HEK293 (cell line): ENCODE measurements around the gene STK11.
A peak's percentile ranks its signal among the peaks of the same experiment; 100 is the strongest.

Experiments used
- BCL11B ChIP-seq: fragments of 450-650 bp; formaldehyde crosslinking; IDR thresholded peaks from 2 replicates; pipeline ENCODE4 v1.5.1; 2016; ENCODE audit warnings: low read depth, missing biosample characterization, missing genetic modification characterization
- GLI2 ChIP-seq: fragments of 450-650 bp; formaldehyde crosslinking; IDR thresholded peaks from 2 replicates; pipeline ENCODE4; 2017; ENCODE audit warnings: missing biosample characterization, missing genetic modification characterization, low read depth, borderline replicate concordance
- GLIS1 ChIP-seq: fragments of 450-650 bp; formaldehyde crosslinking; IDR thresholded peaks from 2 replicates; pipeline ENCODE4 v1.5.1; 2016; ENCODE audit warnings: missing biosample characterization, missing genetic modification characterization
- GLIS2 ChIP-seq: fragments of 450-650 bp; formaldehyde crosslinking; IDR thresholded peaks from 2 replicates; pipeline ENCODE4 v1.5.1; 2016; ENCODE audit warnings: missing biosample characterization, missing genetic modification characterization
- KLF8 ChIP-seq: fragments of 450-650 bp; formaldehyde crosslinking; IDR thresholded peaks from 2 replicates; pipeline ENCODE4 v1.5.1; 2016; ENCODE audit warnings: missing biosample characterization, missing genetic modification characterization
- MEIS1 ChIP-seq: sonication (generic); formaldehyde crosslinking; IDR thresholded peaks from 2 replicates; pipeline ENCODE4 v1.8.1; 2022; ENCODE audit warnings: missing genetic modification reagents, mild to moderate bottlenecking, borderline replicate concordance
- OVOL3 ChIP-seq: fragments of 450-650 bp; formaldehyde crosslinking; IDR thresholded peaks from 2 replicates; pipeline ENCODE4 v1.5.1; 2016; ENCODE audit warnings: missing biosample characterization, missing genetic modification characterization
- ZBTB20 ChIP-seq: fragments of 450-650 bp; formaldehyde crosslinking; IDR thresholded peaks from 2 replicates; pipeline ENCODE4 v1.5.1; 2016; ENCODE audit warnings: missing biosample characterization, missing genetic modification characterization
- ZNF211 ChIP-seq: fragments of 450-650 bp; formaldehyde crosslinking; IDR thresholded peaks from 2 replicates; pipeline ENCODE4 v1.5.1; 2016; ENCODE audit warnings: low read depth, missing biosample characterization, missing genetic modification characterization
- ZNF221 ChIP-seq: fragments of 450-650 bp; formaldehyde crosslinking; IDR thresholded peaks from 2 replicates; pipeline ENCODE4 v1.5.1; 2017; ENCODE audit warnings: missing biosample characterization, missing genetic modification characterization, borderline replicate concordance
- ZNF416 ChIP-seq: fragments of 450-650 bp; formaldehyde crosslinking; IDR thresholded peaks from 2 replicates; pipeline ENCODE4 v1.5.1; 2016; ENCODE audit warnings: missing biosample characterization, missing genetic modification characterization
- ZNF514 ChIP-seq: fragments of 450-650 bp; formaldehyde crosslinking; IDR thresholded peaks from 2 replicates; pipeline ENCODE4 v1.5.1; 2016; ENCODE audit warnings: missing biosample characterization, missing genetic modification characterization
- ZNF596 ChIP-seq: fragments of 450-650 bp; IDR thresholded peaks from 2 replicates; pipeline ENCODE4 v1.5.0; 2018; ENCODE audit warnings: missing biosample characterization, mild to moderate bottlenecking, missing genetic modification characterization, moderate library complexity
- ZNF843 ChIP-seq: fragments of 450-650 bp; formaldehyde crosslinking; IDR thresholded peaks from 2 replicates; pipeline ENCODE4 v1.5.1; 2016; ENCODE audit warnings: missing biosample characterization, missing genetic modification characterization
- ZXDB ChIP-seq: fragments of 450-650 bp; formaldehyde crosslinking; IDR thresholded peaks from 2 replicates; pipeline ENCODE4 v1.5.1; 2016; ENCODE audit warnings: missing biosample characterization, missing genetic modification characterization
- TF ChIP-seq, protein P1 (sequence below): fragments of 450-650 bp; formaldehyde crosslinking; IDR thresholded peaks from 2 replicates; pipeline ENCODE4 v1.5.1; 2016; ENCODE audit warnings: missing biosample characterization, missing genetic modification characterization
- TF ChIP-seq, protein P2 (sequence below): fragments of 450-650 bp; formaldehyde crosslinking; IDR thresholded peaks from 2 replicates; pipeline ENCODE4 v1.5.1; 2016; ENCODE audit warnings: missing biosample characterization, missing genetic modification characterization
- TF ChIP-seq, protein P3 (sequence below): fragments of 450-650 bp; formaldehyde crosslinking; IDR thresholded peaks from 2 replicates; pipeline ENCODE4 v1.5.1; 2016; ENCODE audit warnings: missing biosample characterization, missing genetic modification characterization
- TF ChIP-seq, protein P4 (sequence below): fragments of 450-650 bp; formaldehyde crosslinking; IDR thresholded peaks from 2 replicates; pipeline ENCODE4 v1.5.1; 2017; ENCODE audit warnings: missing biosample characterization, missing genetic modification characterization
- TF ChIP-seq, protein P5 (sequence below): fragments of 450-650 bp; formaldehyde crosslinking; IDR thresholded peaks from 2 replicates; pipeline ENCODE4 v1.5.1; 2016; ENCODE audit warnings: missing biosample characterization, missing genetic modification characterization
- TF ChIP-seq, protein P6 (sequence below): fragments of 450-650 bp; formaldehyde crosslinking; IDR thresholded peaks from 2 replicates; pipeline ENCODE4 v1.5.1; 2016; ENCODE audit warnings: missing biosample characterization, missing genetic modification characterization, borderline replicate concordance
- TF ChIP-seq, protein P7 (sequence below): fragments of 450-650 bp; formaldehyde crosslinking; IDR thresholded peaks from 2 replicates; pipeline ENCODE4 v1.5.1; 2016; ENCODE audit warnings: missing biosample characterization, missing genetic modification characterization

Gene STK11

DNA sequence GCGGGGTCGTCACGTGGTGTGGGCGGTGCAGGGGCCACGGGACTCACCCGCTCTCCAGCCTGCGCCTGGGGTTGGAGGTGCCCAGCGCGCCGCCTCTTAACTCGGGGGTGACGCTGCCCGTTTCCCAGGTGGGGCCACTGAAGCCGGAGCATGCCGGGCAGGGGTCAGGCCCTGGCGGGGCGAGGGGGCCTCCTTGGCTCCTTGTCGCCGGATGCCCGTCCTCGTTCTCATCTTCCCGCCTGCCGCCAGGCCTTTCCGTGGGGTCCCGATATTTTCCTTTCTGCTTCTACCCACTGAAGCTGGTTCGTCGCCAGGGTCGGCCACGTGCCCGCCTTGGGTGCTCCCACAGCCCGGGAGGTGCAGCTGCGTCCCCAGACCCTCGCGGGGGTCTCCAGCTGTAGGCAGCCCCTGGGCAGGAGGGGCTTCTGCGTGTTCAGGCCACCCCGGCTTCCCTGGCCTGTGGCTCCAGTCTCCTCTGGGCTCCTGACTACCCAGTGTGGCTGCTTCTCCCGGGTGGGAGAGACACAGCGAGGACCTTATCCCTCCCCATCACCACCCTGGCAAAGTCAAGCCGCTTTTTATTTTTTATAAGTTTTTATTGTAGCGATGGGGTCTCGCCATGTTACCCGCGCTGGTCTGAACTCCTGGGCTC, 70.5 kb downstream of the STK11 start (continued):
- TF ChIP-seq, protein P1, sequence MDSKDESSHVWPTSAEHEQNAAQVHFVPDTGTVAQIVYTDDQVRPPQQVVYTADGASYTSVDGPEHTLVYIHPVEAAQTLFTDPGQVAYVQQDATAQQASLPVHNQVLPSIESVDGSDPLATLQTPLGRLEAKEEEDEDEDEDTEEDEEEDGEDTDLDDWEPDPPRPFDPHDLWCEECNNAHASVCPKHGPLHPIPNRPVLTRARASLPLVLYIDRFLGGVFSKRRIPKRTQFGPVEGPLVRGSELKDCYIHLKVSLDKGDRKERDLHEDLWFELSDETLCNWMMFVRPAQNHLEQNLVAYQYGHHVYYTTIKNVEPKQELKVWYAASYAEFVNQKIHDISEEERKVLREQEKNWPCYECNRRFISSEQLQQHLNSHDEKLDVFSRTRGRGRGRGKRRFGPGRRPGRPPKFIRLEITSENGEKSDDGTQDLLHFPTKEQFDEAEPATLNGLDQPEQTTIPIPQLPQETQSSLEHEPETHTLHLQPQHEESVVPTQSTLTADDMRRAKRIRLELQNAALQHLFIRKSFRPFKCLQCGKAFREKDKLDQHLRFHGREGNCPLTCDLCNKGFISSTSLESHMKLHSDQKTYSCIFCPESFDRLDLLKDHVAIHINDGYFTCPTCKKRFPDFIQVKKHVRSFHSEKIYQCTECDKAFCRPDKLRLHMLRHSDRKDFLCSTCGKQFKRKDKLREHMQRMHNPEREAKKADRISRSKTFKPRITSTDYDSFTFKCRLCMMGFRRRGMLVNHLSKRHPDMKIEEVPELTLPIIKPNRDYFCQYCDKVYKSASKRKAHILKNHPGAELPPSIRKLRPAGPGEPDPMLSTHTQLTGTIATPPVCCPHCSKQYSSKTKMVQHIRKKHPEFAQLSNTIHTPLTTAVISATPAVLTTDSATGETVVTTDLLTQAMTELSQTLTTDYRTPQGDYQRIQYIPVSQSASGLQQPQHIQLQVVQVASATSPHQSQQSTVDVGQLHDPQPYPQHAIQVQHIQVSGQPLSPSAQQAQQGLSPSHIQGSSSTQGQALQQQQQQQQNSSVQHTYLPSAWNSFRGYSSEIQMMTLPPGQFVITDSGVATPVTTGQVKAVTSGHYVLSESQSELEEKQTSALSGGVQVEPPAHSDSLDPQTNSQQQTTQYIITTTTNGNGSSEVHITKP (tag by site-specific recombination) = peak; percentile 30; the same call in 1 of the 2 replicates
- TF ChIP-seq GLIS2 (tag by site-specific recombination) = peak; percentile 92
- peak; percentile 77; the same call in 1 of the 2 replicates for TF ChIP-seq ZBTB20
- TF ChIP-seq, protein P2, sequence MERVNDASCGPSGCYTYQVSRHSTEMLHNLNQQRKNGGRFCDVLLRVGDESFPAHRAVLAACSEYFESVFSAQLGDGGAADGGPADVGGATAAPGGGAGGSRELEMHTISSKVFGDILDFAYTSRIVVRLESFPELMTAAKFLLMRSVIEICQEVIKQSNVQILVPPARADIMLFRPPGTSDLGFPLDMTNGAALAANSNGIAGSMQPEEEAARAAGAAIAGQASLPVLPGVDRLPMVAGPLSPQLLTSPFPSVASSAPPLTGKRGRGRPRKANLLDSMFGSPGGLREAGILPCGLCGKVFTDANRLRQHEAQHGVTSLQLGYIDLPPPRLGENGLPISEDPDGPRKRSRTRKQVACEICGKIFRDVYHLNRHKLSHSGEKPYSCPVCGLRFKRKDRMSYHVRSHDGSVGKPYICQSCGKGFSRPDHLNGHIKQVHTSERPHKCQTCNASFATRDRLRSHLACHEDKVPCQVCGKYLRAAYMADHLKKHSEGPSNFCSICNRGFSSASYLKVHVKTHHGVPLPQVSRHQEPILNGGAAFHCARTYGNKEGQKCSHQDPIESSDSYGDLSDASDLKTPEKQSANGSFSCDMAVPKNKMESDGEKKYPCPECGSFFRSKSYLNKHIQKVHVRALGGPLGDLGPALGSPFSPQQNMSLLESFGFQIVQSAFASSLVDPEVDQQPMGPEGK = peak; percentile 95
- TF ChIP-seq ZNF596 (tag by site-specific recombination) = 0 out of 2 replicates have a peak, but pooled peaks have one; percentile 20
- TF ChIP-seq, protein P3, sequence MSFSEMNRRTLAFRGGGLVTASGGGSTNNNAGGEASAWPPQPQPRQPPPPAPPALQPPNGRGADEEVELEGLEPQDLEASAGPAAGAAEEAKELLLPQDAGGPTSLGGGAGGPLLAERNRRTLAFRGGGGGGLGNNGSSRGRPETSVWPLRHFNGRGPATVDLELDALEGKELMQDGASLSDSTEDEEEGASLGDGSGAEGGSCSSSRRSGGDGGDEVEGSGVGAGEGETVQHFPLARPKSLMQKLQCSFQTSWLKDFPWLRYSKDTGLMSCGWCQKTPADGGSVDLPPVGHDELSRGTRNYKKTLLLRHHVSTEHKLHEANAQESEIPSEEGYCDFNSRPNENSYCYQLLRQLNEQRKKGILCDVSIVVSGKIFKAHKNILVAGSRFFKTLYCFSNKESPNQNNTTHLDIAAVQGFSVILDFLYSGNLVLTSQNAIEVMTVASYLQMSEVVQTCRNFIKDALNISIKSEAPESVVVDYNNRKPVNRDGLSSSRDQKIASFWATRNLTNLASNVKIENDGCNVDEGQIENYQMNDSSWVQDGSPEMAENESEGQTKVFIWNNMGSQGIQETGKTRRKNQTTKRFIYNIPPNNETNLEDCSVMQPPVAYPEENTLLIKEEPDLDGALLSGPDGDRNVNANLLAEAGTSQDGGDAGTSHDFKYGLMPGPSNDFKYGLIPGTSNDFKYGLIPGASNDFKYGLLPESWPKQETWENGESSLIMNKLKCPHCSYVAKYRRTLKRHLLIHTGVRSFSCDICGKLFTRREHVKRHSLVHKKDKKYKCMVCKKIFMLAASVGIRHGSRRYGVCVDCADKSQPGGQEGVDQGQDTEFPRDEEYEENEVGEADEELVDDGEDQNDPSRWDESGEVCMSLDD (tag by site-specific recombination) = peak; percentile 69; the same call in 1 of the 2 replicates
- no peak for TF ChIP-seq ZNF221 (tag by site-specific recombination)
- TF ChIP-seq, protein P4, sequence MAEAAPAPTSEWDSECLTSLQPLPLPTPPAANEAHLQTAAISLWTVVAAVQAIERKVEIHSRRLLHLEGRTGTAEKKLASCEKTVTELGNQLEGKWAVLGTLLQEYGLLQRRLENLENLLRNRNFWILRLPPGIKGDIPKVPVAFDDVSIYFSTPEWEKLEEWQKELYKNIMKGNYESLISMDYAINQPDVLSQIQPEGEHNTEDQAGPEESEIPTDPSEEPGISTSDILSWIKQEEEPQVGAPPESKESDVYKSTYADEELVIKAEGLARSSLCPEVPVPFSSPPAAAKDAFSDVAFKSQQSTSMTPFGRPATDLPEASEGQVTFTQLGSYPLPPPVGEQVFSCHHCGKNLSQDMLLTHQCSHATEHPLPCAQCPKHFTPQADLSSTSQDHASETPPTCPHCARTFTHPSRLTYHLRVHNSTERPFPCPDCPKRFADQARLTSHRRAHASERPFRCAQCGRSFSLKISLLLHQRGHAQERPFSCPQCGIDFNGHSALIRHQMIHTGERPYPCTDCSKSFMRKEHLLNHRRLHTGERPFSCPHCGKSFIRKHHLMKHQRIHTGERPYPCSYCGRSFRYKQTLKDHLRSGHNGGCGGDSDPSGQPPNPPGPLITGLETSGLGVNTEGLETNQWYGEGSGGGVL (tag by site-specific recombination) = 0 out of 2 replicates have a peak, but pooled peaks have one; percentile 9
- TF ChIP-seq, protein P5, sequence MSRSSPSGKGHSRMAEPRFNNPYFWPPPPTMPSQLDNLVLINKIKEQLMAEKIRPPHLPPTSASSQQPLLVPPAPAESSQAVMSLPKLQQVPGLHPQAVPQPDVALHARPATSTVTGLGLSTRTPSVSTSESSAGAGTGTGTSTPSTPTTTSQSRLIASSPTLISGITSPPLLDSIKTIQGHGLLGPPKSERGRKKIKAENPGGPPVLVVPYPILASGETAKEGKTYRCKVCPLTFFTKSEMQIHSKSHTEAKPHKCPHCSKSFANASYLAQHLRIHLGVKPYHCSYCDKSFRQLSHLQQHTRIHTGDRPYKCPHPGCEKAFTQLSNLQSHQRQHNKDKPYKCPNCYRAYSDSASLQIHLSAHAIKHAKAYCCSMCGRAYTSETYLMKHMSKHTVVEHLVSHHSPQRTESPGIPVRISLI (tag by site-specific recombination) = no peak
- TF ChIP-seq ZNF211 (tag by site-specific recombination) = no peak
- no peak for TF ChIP-seq ZNF416 (tag by site-specific recombination)
- peak; percentile 96; the same call in 1 of the 2 replicates for TF ChIP-seq KLF8 (tag by site-specific recombination)
- peak; percentile 97 for TF ChIP-seq ZXDB (tag by site-specific recombination)
- no peak for TF ChIP-seq MEIS1
- TF ChIP-seq GLIS1 = peak; percentile 62
- TF ChIP-seq, protein P6, sequence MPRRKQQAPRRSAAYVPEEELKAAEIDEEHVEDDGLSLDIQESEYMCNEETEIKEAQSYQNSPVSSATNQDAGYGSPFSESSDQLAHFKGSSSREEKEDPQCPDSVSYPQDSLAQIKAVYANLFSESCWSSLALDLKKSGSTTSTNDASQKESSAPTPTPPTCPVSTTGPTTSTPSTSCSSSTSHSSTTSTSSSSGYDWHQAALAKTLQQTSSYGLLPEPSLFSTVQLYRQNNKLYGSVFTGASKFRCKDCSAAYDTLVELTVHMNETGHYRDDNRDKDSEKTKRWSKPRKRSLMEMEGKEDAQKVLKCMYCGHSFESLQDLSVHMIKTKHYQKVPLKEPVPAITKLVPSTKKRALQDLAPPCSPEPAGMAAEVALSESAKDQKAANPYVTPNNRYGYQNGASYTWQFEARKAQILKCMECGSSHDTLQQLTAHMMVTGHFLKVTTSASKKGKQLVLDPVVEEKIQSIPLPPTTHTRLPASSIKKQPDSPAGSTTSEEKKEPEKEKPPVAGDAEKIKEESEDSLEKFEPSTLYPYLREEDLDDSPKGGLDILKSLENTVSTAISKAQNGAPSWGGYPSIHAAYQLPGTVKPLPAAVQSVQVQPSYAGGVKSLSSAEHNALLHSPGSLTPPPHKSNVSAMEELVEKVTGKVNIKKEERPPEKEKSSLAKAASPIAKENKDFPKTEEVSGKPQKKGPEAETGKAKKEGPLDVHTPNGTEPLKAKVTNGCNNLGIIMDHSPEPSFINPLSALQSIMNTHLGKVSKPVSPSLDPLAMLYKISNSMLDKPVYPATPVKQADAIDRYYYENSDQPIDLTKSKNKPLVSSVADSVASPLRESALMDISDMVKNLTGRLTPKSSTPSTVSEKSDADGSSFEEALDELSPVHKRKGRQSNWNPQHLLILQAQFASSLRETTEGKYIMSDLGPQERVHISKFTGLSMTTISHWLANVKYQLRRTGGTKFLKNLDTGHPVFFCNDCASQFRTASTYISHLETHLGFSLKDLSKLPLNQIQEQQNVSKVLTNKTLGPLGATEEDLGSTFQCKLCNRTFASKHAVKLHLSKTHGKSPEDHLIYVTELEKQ (tag by site-specific recombination) = no peak
- TF ChIP-seq, protein P7, sequence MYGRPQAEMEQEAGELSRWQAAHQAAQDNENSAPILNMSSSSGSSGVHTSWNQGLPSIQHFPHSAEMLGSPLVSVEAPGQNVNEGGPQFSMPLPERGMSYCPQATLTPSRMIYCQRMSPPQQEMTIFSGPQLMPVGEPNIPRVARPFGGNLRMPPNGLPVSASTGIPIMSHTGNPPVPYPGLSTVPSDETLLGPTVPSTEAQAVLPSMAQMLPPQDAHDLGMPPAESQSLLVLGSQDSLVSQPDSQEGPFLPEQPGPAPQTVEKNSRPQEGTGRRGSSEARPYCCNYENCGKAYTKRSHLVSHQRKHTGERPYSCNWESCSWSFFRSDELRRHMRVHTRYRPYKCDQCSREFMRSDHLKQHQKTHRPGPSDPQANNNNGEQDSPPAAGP = peak; percentile 77; the same call in 1 of the 2 replicates
- no peak for TF ChIP-seq ZNF843 (tag by site-specific recombination)
- TF ChIP-seq BCL11B (tag by site-specific recombination) = peak; percentile 87; the same call in 1 of the 2 replicates
- no peak for TF ChIP-seq ZNF514
- no peak for TF ChIP-seq OVOL3 (tag by site-specific recombination)
- TF ChIP-seq GLI2 = no peak
